Urinary bladder (tissue), 4 donors: ENCODE results near the gene SWI5. TPM values are rescaled to one million over a fixed set of nuclear protein-coding genes. Genes with fewer than 3 reads are reported as not detected.
A peak's percentile ranks its signal among the peaks of the same experiment; 100 is the strongest.

Experiments used
- DNase-seq: peaks from one replicate; pipeline ENCODE4 v3.0.0-alpha.2; 2015; ENCODE audit errors: extremely low spot score
- H3K27ac ChIP-seq: one replicate; pipeline ENCODE4 v1.5.1; 2013; ENCODE audit warnings: low read depth, mild to moderate bottlenecking, moderate library complexity
- H3K36me3 ChIP-seq: one replicate; pipeline ENCODE4 v1.6.1; 2013; ENCODE audit warnings: mild to moderate bottlenecking, moderate library complexity; ENCODE audit not compliant: insufficient read depth
- H3K4me1 ChIP-seq: one replicate; pipeline ENCODE4 v1.6.1; 2013; ENCODE audit warnings: mild to moderate bottlenecking, moderate library complexity; ENCODE audit not compliant: insufficient read depth
- H3K4me3 ChIP-seq: one replicate; pipeline ENCODE4 v1.5.1; 2013; ENCODE audit warnings: low read depth, low read length
- WGBS: extraction: QIAGEN DNeasy Blood & Tissue Kit; methylation state at CpG from one replicate; pipeline ENCODE4 v1.1.7; 2013; 5-methylcytosine and 5-hydroxymethylcytosine counted together
- polyA plus RNA-seq: library from polyadenylated mRNA; stranded (reverse); fragments of 200-250 nt; gene quantifications from one replicate; pipeline ENCODE4 v1.2.3, GENCODE V29; 2013
- small RNA-seq: library from RNA; depleted of rRNA; stranded (forward); fragments of <200 nt; gene quantifications from one replicate; pipeline ENCODE3, GENCODE V24; 2014
- total RNA-seq: library from RNA; depleted of rRNA; stranded (reverse); fragments of >200 nt; gene quantifications from one replicate; pipeline ENCODE4 v1.2.3, GENCODE V29; 2014
- donor health status: healthy with polysubstance abuse.
- donor health status: healthy.

SWI5 gene
- total and polyA plus RNA-seq, 2 donors, result 17.4 to 34.5 TPM

DNA sequence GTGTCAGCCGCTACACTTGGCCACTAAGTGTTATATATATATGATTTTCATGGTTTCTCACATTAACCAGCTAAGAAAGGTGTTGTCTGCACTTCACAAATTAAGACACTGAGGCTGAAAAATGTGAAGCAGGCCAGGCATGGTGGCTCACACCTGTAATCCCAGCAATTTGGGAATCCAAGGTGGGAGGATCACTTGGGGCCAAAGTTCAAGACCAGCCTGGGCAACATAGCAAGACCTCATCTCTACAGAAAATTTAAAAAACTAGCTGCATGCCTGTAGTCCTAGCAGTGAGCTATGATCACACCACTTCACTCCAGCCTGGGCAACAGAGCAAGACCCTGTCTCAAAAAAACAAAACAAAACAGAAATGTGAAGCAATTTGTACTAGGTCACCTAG is 48.3 kb downstream of the SWI5 start:
- Histone ChIP-seq H3K27ac (no peak overlapping the region), H3K4me3 (no peak overlapping the region), H3K4me1 (peaks cover 1% of the 10 kb centered on the region), H3K36me3 (no peaks in the 10 kb centered on the region)
- 95% methylated on average over 1 of the region's 1 CpG for WGBS
- no peak for DNase-seq

DNA sequence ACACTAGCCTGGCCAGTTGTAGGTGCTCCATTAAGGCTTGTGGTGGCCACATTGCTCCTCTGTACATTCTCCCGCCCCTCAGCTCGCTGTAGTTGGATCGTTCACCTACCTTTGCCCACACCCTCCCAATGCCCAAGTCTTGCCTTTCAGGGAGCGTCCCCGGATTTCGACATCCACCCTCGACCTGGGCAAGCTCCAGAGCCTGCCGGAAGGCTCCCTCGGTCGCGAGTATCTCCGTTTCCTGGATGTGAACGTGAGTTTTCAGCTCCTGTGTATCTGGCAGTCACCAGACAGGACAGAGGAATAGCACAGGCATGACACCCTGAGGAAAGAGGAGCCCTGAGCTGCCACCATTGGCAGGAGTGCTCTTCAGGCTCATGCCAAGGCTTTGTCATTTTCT is 49.6 kb downstream of the SWI5 start:
- Histone ChIP-seq H3K27ac (no peak overlapping the region), H3K36me3 (no peaks in the 10 kb centered on the region), H3K4me1 (peaks cover 1% of the 10 kb centered on the region), H3K4me3 (no peak overlapping the region)
- 88% methylated on average over 13 of the region's 13 CpGs for WGBS
- DNase-seq, result no peak

DNA sequence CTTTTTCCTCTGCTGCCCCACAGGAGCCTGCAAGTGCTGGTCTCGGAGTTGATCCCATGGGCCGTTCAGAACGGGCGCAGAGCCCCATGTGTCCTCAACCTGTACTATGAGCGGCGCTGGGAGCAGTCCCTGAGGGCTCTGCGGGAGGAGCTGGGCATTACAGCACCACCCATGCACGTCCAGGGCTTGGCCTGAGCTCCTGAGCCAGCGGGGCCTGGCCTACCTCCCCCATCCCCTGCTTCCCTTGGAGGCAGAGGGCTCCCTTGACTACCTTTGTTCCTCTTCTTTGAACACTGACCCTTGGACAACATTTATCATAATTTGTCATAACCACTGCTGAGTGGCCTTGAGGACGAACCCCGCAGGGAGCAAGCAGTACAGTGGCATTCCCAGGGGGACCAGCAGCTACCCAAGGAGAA is 57.4 kb downstream of the SWI5 start:
- Histone ChIP-seq H3K36me3 (no peaks in the 10 kb centered on the region), H3K27ac (no peak overlapping the region), H3K4me3 (no peak overlapping the region), H3K4me1 (no peaks in the 10 kb centered on the region)
- DNase-seq, result no peak
- 88% methylated on average over 11 of the region's 11 CpGs for WGBS

DNA sequence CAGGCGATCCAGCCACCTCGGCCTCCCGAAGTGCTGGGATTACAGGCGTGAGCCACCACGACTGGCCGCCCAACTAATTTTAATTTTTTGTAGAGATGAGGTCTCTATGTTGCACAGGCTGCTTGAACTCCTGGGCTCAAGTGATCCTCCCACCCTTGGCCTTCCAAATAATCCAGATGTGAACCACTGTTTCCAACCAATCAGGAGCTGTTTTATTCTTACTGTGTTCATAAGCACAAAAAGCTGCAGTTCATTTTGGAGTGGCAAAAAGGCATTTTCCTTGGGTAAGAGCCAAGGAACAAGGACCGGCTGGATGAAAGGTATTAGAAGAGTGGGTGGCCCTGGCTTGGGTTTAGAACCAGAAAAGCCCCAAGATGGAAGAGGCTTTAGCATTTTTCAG is 59.1 kb downstream of the SWI5 start:
- Histone ChIP-seq H3K4me3 (no peak overlapping the region), H3K4me1 (no peaks in the 10 kb centered on the region), H3K36me3 (no peaks in the 10 kb centered on the region), H3K27ac (no peak overlapping the region)
- DNase-seq, result no peak
- WGBS, result 80% methylated on average over 7 of the region's 7 CpGs

DNA sequence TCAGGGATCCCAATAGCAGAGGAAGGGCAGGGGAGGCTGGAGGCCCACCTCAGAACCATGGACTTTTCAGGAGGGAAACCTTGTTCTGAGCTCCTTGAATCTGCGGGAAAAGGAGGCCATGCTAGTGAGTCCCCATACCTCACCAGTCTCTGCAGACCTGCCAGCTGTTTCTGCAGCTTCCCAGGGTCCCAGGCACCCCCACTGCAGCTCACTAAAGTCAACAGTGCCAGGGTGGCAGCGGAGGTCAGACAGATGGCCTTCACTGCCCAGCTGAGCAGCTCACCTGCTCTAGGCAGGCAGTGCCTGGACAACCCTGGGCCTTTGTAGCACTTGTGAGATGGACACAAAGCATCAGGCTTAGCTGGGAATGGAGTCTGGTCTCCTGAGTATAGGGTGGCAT is 59.8 kb downstream of the SWI5 start:
- no peak for DNase-seq
- H3K27ac ChIP-seq, result no peak overlapping the region
- whole genome bisulfite sequencing, result 94% methylated on average over 2 of the region's 2 CpGs
- no peaks in the 10 kb centered on the region for H3K36me3 ChIP-seq
- H3K4me3 ChIP-seq, result no peak overlapping the region
- no peaks in the 10 kb centered on the region for H3K4me1 ChIP-seq

DNA sequence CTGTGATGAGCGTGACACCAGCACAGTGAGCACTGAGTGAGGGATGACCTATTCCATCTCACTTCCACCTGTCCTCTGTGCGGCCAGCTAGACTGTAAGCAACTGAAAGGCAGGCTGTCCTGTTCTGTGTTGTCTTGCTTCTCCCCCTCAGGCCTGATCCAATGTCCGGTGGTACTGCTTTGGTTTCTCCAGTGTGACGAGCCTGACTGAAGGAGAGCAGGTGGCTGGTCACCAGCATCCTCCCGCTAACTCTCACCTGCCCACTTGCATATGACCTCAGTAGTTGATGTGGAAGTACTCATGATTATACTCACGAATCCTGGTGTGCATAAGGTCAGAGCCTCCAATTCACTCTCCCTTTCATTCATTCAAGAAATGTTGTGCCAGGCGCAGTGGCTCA is 61.9 kb downstream of the SWI5 start:
- Histone ChIP-seq H3K4me1 (no peaks in the 10 kb centered on the region), H3K36me3 (no peaks in the 10 kb centered on the region), H3K4me3 (no peak overlapping the region), H3K27ac (no peak overlapping the region)
- WGBS, result 93% methylated on average over 7 of the region's 7 CpGs
- no peak for DNase-seq

Small RNA genes within 50 kb of the gene (small RNA-seq; reads per million reads assigned to genes)
- gene MIR199B (4,118 reads per million, percentile 100 among the genes with 10 or more reads in this experiment), gene MIR3154 (not detected)

Other genes with a start within 250 kb of the SWI5 start
- 6.9 TPM for gene NAIF1, start 209.0 kb upstream of the SWI5 start, total RNA-seq
- 8.2 TPM for gene NAIF1, start 209.0 kb upstream of the SWI5 start, polyA plus RNA-seq
- gene SLC25A25, start 208.0 kb upstream of the SWI5 start, total RNA-seq, result 14.4 TPM
- gene SLC25A25, start 208.0 kb upstream of the SWI5 start, polyA plus RNA-seq, result 23.1 TPM
- 21.1 TPM for gene PTGES2, start 148.5 kb upstream of the SWI5 start, total RNA-seq
- 59.6 TPM for gene PTGES2, start 148.5 kb upstream of the SWI5 start, polyA plus RNA-seq
- 1.9 TPM for gene LCN2, start 126.8 kb upstream of the SWI5 start, total RNA-seq
- 23.0 TPM for gene LCN2, start 126.8 kb upstream of the SWI5 start, polyA plus RNA-seq
- 25.7 TPM for gene BBLN, start 116.0 kb upstream of the SWI5 start, total RNA-seq
- gene BBLN, start 116.0 kb upstream of the SWI5 start, polyA plus RNA-seq, result 144 TPM
- gene CIZ1, start 84.7 kb upstream of the SWI5 start, total RNA-seq, result 23.6 TPM
- 95.8 TPM for gene CIZ1, start 84.7 kb upstream of the SWI5 start, polyA plus RNA-seq
- gene DNM1, start 72.9 kb upstream of the SWI5 start, total RNA-seq, result 68.3 TPM
- gene DNM1, start 72.9 kb upstream of the SWI5 start, polyA plus RNA-seq, result 15.2 TPM
- gene GOLGA2, start 269 bp upstream of the SWI5 start, total RNA-seq, result 147 TPM
- 88.9 TPM for gene GOLGA2, start 269 bp upstream of the SWI5 start, polyA plus RNA-seq
- 13.7 TPM for gene TRUB2, start 46.2 kb downstream of the SWI5 start, total RNA-seq
- gene TRUB2, start 46.2 kb downstream of the SWI5 start, polyA plus RNA-seq, result 14.8 TPM
- gene COQ4, start 46.6 kb downstream of the SWI5 start, total RNA-seq, result 23.1 TPM
- 41.6 TPM for gene COQ4, start 46.6 kb downstream of the SWI5 start, polyA plus RNA-seq
- gene SLC27A4, start 64.3 kb downstream of the SWI5 start, total RNA-seq, result 8.1 TPM
- 23.1 TPM for gene SLC27A4, start 64.3 kb downstream of the SWI5 start, polyA plus RNA-seq
- gene URM1, start 95.1 kb downstream of the SWI5 start, total RNA-seq, result 21.1 TPM
- gene URM1, start 95.1 kb downstream of the SWI5 start, polyA plus RNA-seq, result 71.1 TPM
- 50.3 TPM for gene CERCAM, start 144.6 kb downstream of the SWI5 start, total RNA-seq
- gene CERCAM, start 144.6 kb downstream of the SWI5 start, polyA plus RNA-seq, result 41.6 TPM
- 27.5 TPM for gene ODF2, start 179.7 kb downstream of the SWI5 start, total RNA-seq
- gene ODF2, start 179.7 kb downstream of the SWI5 start, polyA plus RNA-seq, result 25.4 TPM
- 13.5 TPM for gene GLE1, start 228.4 kb downstream of the SWI5 start, total RNA-seq
- gene GLE1, start 228.4 kb downstream of the SWI5 start, polyA plus RNA-seq, result 19.2 TPM